ENCODE results near the gene PPBP. TPM values are rescaled to one million over a fixed set of nuclear protein-coding genes. Genes with fewer than 3 reads are reported as not detected.

Gene PPBP
- total and polyA plus RNA-seq, 8 donors = 2.6 to 49.8 (median 30.4) TPM

- no peak for TF ChIP-seq CTCF (IDR thresholded peaks at IDR 0.05)
- intact Hi-C loops (cut with DNase I) = no loop called here
- peak in 1 of 4 donors; percentile 56 for DNase-seq
- Histone ChIP-seq H3K4me3 (no peak overlapping the region), H3K27ac (no peak overlapping the region), H3K36me3 (no peaks in the 10 kb centered on the region), H3K9me3 (no peaks in the 10 kb centered on the region), H3K4me1 (peaks cover 5 to 14% of the 10 kb centered on the region in 2 donors), H3K27me3 (peaks cover 30 to 43% of the 10 kb centered on the region in 2 donors)
- peak; percentile 96 for ATAC-seq
These were observed 42.1 kb downstream of the PPBP start for GRCh38 chr4:73945674-73946449.

GRCh38 chr4:73945140-73945539 is 42.9 kb downstream of the PPBP start:
- no peak for TF ChIP-seq CTCF (IDR thresholded peaks at IDR 0.05)
- Histone ChIP-seq H3K27ac (no peak overlapping the region), H3K4me3 (no peak overlapping the region), H3K9me3 (no peaks in the 10 kb centered on the region), H3K36me3 (no peaks in the 10 kb centered on the region), H3K27me3 (peaks cover 30 to 43% of the 10 kb centered on the region in 2 donors), H3K4me1 (peaks cover 5 to 14% of the 10 kb centered on the region in 2 donors)
- intact Hi-C loops (cut with DNase I) = no loop called here
- DNase-seq = no peak
- peak; percentile 8 for ATAC-seq

- no peaks in the 10 kb centered on the region for H3K36me3 ChIP-seq
- peak in 3 of 4 donors; percentile 9 to 82 (median 61) for DNase-seq
- peaks cover 5 to 14% of the 10 kb centered on the region in 2 donors for H3K4me1 ChIP-seq
- peak; percentile 68 for ATAC-seq
- H3K4me3 ChIP-seq = peak overlapping the region; percentile 26 to 28
- H3K9me3 ChIP-seq = no peaks in the 10 kb centered on the region
- no peak for TF ChIP-seq CTCF (IDR thresholded peaks at IDR 0.05)
- H3K27me3 ChIP-seq = peaks cover 30 to 43% of the 10 kb centered on the region in 2 donors
- H3K27ac ChIP-seq = no peak overlapping the region
- intact Hi-C loops (cut with DNase I) = no loop called here
These were observed 43.7 kb downstream of the PPBP start for GRCh38 chr4:73944061-73944875.

GRCh38 chr4:73943555-73943954 is 44.4 kb downstream of the PPBP start:
- Histone ChIP-seq H3K4me3 (no peak overlapping the region), H3K36me3 (no peaks in the 10 kb centered on the region), H3K4me1 (peaks cover 5 to 14% of the 10 kb centered on the region in 2 donors), H3K9me3 (no peaks in the 10 kb centered on the region), H3K27ac (no peak overlapping the region), H3K27me3 (peaks cover 30 to 43% of the 10 kb centered on the region in 2 donors)
- TF ChIP-seq CTCF (IDR thresholded peaks at IDR 0.05) = no peak
- DNase-seq (no peak), ATAC-seq (no peak)
- intact Hi-C loops (cut with DNase I) = no loop called here

- no peak for TF ChIP-seq CTCF (IDR thresholded peaks at IDR 0.05)
- ATAC-seq = no peak
- intact Hi-C loops (cut with DNase I) = no loop called here
- H3K4me3 ChIP-seq = no peak overlapping the region
- no peaks in the 10 kb centered on the region for H3K36me3 ChIP-seq
- H3K4me1 ChIP-seq = no peaks in the 10 kb centered on the region
- no peak overlapping the region for H3K27ac ChIP-seq
- H3K27me3 ChIP-seq = peaks cover 0 to 3% of the 10 kb centered on the region in 2 donors
- DNase-seq = no peak
- H3K9me3 ChIP-seq = no peaks in the 10 kb centered on the region
These were observed 51.0 kb downstream of the PPBP start for GRCh38 chr4:73936969-73937368.

Data from left lung (tissue), 10 donors.